Epidermal melanocyte (primary cell): ENCODE results near the gene ABCA13.

Experiments
- DNase-seq: peaks from one replicate; pipeline ENCODE4 v3.0.0; 2011; ENCODE audit warnings: low spot score; ENCODE audit not compliant: insufficient read length

Gene ABCA13

DNA sequence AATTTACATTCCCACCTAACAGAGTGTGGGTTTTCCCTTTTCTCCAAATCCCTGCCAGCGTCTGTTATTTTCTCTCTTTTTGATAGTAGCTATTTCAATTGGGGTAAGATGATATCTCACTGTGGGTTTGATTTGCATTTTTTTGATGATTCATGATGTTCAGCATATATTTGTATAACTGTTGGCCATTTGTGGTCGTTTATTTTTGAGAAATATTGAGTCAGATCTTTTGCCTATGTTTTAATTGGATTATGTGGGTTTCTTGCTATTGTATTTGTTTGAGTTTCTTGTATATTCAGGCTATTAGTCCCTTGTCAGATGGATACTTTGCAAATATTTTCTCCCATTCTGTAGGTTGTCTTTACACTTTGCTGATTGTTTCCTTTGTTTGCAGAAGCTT is 193.8 kb downstream of the ABCA13 start:
- no peak for DNase-seq

DNA sequence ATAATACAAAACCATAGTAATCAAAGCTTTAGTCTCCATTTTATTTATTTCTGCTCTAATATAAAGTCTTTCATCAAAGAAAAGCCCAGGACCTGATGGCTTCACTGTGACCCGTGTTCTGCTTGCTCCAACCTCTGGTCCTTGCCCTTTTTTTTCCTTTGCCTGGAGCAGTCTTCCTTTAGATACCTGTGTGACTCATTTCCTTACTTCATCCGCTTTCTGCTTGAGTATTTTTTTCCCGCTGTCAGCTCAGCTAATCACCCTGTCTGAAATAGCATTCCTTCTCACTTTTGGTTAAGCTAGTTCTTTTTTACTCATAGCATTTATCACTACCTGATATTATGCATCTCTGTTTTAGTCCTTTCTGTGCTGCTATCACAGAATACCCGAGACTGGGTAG is 194.8 kb downstream of the ABCA13 start:
- DNase-seq = no peak

DNA sequence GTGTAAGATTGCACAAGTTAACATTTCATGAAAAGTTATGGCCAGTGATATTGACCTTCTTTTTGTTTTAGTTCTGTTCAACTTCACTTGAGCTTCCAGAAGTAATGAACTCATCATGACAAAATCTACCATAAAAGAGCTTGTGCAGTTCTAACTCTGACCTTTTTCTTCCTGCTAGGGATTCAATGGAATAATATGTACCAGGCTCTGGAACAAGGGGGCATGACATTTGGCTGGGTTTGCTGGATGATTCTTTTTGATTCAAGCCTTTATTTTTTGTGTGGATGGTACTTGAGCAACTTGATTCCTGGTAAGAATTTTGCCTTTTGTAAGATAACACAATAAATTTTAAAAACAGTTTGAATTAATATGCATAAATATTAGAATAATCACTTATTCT is 205.0 kb downstream of the ABCA13 start:
- no peak for DNase-seq

GRCh38 chr7:48380921-48381320 is 209.7 kb downstream of the ABCA13 start:
- no peak for DNase-seq

- DNase-seq = no peak
Observed at GRCh38 chr7:48381571-48381970, 210.3 kb downstream of the ABCA13 start.

GRCh38 chr7:48384180-48384752 is 213.0 kb downstream of the ABCA13 start:
- no peak for DNase-seq

GRCh38 chr7:48387932-48388331 is 216.7 kb downstream of the ABCA13 start:
- no peak for DNase-seq

DNA sequence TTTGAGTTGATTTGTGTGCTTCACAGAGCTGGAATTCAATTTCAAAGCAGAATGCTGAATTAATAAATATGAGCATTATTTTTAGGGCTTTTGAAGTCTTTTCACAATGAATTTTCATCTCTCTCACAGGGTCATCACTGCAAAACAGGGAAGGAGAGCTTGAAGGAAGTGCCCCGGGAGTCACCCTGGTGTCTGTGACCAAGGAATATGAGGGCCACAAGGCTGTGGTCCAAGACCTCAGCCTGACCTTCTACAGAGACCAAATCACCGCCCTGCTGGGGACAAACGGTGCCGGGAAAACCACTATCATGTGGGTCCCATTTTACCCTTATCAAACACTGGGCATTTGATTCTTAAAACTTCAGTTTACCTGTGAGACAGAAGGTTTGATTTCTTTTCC is 217.7 kb downstream of the ABCA13 start:
- no peak for DNase-seq

DNA sequence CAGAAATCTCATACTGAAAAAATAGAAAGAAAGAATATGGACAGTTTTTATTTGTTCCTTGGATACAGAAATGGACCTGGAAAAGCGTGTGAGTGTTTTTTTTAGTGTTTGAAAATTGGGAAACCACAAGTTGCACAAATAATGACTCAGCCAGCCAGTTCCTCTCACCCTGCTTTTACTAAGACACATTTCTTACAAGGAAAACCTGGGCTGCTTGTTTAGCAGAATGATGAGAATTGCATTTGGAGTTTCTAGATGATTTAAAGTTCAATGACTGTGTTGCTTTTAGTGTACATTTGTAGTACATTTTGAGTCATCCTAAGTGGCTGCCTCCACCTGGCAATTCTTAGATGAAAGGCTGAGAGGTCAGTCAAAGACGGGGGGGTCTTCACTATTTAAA is 218.7 kb downstream of the ABCA13 start:
- DNase-seq = no peak

DNA sequence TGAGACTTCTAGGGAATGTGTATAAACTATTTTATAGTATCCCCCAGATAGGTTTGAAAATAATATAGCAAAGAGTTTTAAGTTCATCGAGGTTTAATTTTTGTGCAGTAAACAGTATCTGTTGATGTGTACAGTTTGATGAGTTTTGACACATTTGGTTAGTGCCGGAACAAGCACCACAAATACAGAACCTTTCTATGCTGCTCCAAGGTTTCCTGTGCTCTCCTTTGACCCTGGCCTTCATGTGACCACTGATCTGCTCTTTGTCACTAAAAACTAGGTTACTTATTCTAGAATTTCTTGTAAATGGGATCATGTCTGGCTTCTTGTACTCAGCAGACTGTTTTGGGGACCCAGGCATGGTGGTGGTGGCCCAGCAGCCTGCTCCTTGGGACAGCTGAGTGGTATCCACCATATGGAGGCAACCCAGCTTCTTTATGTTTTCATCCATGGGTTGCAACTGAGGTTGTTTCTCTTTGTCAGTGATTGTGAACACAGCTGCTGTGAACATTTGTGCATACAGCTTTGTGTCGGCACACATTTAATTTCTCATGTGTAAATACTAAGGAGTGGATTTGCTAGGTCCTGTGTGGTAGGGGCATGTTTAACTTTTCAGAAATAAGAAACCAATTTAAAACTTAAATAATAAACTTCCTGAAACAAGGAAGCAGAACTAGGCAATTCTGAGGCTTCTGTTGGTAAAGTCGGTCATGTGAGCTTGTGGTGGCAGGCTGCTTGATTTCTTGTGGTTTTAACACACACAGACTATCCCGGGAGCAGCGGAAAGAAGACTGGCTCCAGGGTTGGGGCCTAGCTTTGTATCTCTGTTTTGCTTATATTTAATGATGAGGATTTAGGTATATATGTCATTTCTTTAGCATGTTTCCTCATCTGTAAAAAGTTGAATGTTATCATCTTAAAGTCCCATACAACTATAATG is 219.4 kb downstream of the ABCA13 start:
- DNase-seq = no peak

DNA sequence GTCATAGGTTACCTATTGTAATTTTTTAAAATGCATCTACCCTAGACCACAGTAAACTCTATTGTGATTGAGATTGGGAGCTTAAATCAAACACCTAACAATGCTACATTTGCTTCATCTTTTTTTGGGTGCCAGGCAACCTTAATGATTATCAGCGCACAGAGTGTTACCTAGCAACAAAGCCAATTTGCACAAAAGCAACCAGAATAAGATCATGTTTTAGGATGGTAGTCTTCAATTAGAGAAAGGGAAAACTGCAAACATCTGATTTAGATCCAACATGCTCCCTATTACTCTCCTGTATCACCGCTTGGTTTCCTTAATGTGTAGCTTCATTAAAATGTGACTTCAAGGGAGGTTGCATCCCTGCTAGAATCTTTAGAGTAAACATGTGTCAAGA is 226.9 kb downstream of the ABCA13 start:
- DNase-seq = no peak

DNA sequence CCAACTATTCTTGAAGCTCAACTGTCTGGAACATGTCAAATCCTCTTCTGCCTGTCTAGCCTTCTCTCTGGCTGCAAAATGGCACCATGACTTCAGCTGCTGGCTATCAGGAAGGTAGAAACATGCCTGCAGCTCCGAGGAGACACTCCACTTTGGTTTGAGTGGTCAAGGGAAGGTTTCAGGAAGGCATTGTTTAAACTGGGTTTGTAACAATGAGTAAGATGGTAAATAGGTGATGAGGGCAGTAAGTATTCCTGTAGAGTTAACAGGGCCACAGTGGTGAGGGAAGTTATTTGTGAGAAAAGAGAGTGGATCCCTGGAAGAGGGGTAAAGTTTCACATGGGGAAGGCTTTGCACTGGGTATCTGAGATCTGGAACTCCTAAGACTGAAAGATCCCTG is 231.5 kb downstream of the ABCA13 start:
- DNase-seq = no peak

- DNase-seq = no peak
Observed at GRCh38 chr7:48408731-48409130, 237.5 kb downstream of the ABCA13 start.

- DNase-seq = no peak
Observed at GRCh38 chr7:48411619-48412018, 240.4 kb downstream of the ABCA13 start.

- DNase-seq = no peak
Observed at GRCh38 chr7:48414011-48414732, 242.9 kb downstream of the ABCA13 start.

GRCh38 chr7:48416327-48416908 is 245.2 kb downstream of the ABCA13 start:
- no peak for DNase-seq

DNA sequence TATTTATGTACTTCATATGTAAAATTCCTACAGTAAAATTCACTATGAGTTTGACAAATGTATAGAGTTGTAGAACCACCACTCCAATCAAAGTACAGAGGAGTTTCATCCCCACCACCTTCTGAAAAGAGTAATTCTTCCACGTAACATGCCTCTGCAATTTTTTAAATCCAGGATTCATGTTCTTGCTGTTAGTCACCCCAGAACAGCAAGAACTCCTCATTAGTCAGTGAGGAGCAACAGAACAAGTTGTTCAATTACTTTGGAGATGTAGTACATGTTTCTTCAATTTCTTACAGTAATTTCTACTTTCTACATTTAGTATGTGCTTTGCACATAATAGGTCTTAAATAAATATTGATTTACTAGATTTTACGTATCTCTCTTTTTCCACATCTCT is 248.1 kb downstream of the ABCA13 start:
- DNase-seq = no peak

- no peak for DNase-seq
Observed at GRCh38 chr7:48420206-48420605, 248.9 kb downstream of the ABCA13 start.

DNA sequence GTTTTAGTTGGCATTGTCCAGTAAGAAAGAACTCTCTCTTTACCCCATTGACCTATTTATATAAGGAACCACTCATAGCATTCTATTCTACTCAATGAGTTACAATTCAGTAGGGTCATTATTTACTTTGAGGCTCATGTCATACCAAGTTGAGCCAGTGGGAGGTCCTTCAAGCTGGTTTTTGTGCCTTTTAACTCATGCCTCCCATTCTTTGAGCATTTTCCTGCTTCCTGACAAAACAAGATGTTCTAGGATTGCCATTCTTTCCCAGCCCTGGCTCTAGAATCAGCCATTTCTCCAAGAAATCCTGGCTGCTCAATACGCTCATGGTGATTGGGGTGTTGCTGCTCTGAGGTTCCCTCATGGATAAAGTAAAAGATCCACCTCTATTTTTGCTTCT is 250.1 kb downstream of the ABCA13 start:
- no peak for DNase-seq

- DNase-seq = no peak
Observed at GRCh38 chr7:48424731-48425130, 253.5 kb downstream of the ABCA13 start.

- DNase-seq = no peak
Observed at GRCh38 chr7:48426331-48426965, 255.2 kb downstream of the ABCA13 start.
